Fibroblast of lung (primary cell): Measurements from ENCODE around the gene TNFSF8.

ENCODE experiments used
- CTCF ChIP-seq, 2 donors: IDR thresholded peaks in 1 of 2; conservative IDR thresholded peaks in 1 of 2; 1 replicate in 1 of 2; 2 replicates in 1 of 2; pipeline ENCODE4 v1.5.1; 2011 to 2012; ENCODE audit warnings: low read length in 2 of 2, control low read depth in 1 of 2, inconsistent platforms in 1 of 2, low read depth in 1 of 2, mild to moderate bottlenecking in 1 of 2
- EZH2 ChIP-seq: IDR thresholded peaks from 2 replicates; pipeline ENCODE4 v1.5.1; 2012; ENCODE audit warnings: low read length, control low read depth, mild to moderate bottlenecking; ENCODE audit errors: missing control alignments

GRCh38 chr9:114937516-114937915, 7.1 kb upstream of the TNFSF8 start:
- TF ChIP-seq CTCF (conservative IDR thresholded peaks at IDR 0.05 in 1 of 2, IDR thresholded peaks at IDR 0.05 in 1 of 2; ENCODE audit: low read depth in 1 of 2, low read length in 2 of 2) = no peak
- TF ChIP-seq EZH2 = no peak
